Activated CD4-positive, alpha-beta T cell treated with anti-CD3 and anti-CD28 coated beads for 1 hour (primary cell): Measurements from ENCODE around the gene EPHA2.
"Not testable (repeated sequence)": the region's sequence is repeated elsewhere in the genome, so short reads cannot be mapped to it uniquely, and the experiment has no call there.

Source experiments
- DNase-seq: peaks from one replicate; pipeline ENCODE4 v3.0.0-alpha.2; 2020

Gene EPHA2

DNA sequence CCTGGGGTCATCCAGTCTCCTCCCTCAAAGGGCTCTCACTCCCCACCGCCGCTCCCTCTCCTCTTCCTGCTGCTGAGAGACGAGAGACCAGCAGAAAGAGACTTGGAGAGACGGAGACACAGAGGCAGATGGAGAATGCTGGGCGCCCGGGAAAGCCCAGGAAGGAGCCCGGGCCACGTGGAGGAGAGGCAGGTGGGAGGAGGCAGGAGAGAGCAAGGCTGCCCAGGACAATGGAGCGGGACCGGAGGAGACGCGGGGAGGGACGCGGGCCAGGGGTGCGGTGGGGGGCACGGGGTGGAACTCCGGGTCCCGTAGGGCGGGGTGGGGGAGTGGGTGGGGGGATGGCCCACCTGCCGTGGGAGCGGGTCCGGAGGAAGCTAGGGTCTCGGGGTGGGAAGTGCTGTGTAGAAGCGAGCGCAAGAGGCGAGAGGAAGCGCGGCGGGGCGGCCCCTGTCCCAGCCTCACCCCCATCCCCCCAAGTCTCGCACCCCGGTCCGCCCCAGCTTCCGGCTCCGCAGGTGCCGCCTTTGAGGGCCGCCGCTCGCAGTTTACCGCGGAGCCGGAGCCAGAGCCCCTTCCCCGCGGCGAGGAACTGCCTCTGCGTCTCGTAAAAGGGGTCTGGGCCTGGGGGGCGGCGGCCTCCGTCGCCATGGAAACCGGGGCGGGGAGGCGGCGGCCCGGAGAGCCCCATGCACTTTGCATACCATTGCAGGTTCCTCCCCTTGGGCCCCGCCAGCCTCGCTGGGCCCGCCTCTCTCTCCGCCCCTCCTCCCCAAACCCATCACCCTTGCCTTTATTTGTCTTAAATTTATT lies 11.7 kb upstream of the EPHA2 start:
- peak; percentile 51 for DNase-seq

DNA sequence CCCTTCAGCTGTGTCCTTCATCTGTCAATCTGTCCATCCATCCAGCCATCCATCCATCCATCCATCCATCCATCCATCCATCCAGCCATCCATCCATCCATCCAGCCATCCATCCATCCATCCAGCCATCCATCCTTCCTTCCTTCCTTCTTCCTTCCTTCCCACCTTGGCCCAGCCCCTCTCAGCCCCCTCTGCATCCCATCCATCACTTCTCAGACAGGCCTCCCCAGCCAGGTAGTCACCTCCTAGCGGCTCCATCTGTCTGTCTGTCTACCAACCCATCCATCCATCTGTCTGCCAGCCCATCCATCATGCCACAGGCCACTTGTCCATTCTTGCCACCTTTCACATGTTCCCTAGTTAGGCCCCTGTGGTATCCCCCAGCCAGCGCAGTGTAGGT lies 10.2 kb upstream of the EPHA2 start:
- DNase-seq = no peak

DNA sequence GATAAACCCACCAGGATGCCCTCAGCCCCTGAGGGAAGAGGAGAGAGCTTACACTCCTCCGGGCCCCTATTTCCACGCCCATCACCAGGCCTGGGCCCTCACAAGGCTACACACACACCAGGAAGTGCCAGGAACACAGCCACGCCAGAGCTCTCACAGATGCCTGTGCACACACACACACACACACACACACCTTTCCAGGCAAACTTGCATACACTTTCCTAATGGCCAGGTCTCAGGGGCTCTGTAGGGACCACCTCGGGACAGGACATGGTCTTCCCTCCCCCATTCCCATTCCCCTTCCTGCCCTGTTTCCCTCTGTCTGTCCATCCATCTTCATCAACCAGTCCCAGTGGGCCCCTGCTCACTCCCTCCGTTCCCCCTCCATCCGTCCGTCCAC lies 9.7 kb upstream of the EPHA2 start:
- DNase-seq = no peak

DNA sequence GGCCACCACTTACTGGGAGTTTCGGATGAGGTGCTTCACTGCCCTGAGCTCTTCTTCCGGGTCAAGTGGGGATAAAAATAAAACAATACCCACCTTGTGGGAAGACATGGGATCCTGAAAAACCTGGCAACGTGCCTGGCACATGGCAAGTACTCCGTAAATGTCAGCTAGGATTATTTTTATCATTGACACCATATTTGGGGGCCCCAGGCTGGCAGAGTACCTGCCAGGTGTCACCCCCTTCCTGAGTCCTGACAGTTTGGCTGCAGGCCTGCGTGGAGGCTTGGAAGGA lies 9.2 kb upstream of the EPHA2 start:
- DNase-seq = no peak

DNA sequence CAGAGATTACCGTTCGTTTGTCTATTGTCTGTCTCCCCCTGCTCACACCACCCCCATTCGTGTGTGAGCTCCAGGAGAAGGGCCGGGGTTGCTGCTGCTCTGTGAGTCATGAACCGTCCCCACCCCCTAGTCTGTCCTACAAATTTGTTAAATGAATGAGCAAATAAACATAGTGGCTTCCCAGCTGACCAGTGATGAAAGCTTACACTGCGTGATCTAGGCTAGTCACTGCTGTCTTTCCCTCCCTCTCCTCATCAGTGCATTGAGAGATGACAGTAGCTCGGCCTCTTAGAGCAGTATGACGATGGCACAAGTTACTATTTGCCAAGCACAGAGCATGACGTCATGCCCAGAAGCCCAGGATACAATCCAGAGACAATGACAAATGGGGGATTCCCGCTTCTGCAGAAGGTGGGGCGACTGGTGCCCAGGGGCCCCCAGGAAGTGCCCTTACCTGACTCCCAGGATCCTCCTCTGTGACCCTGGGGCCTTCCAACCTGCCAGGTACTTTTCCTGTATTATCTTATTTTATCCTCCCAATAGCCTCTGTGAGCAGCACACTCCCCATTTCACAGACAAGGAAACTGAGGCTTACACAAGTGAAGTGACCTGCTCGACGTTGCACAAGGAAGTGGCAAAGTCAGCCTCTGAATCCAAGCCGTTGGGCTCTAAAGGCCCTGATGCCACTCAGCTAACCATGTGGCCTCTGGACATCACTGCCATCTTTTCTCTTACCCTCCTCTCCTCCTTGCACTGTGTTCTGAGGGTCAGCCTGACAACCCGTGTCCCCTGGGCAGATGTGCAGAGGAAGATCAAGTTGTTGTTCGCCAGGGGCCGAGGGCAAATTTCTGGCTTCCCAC lies 8.6 kb upstream of the EPHA2 start:
- DNase-seq = no peak

DNA sequence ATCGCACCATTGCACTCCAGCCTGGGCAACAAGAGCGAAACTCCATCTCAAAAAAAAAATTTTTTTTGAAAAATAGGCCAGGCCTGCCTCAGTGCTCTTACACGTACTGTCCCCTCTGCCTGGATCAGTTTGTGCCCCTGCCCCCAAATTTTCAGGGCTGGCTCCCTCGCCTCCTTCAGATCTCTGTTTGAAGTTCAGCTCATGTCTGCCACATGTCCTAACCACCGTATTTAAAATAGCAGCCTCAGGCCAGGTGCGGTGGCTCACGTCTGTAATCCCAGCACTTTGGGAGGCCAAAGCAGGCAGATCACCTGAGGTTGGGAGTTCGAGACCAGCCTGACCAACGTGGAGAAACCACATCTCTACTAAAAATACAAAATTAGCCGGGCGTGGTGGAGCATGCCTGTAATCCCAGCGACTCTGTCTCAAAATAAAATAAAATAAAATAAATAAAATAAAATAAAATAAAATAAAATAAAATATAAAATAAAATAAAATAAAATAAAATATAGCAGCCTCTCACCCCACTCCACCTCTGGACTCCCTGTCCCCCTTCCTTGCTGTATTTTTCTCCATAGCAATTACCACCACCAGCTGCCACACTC lies 7.8 kb upstream of the EPHA2 start:
- not testable (repeated sequence) for DNase-seq

DNA sequence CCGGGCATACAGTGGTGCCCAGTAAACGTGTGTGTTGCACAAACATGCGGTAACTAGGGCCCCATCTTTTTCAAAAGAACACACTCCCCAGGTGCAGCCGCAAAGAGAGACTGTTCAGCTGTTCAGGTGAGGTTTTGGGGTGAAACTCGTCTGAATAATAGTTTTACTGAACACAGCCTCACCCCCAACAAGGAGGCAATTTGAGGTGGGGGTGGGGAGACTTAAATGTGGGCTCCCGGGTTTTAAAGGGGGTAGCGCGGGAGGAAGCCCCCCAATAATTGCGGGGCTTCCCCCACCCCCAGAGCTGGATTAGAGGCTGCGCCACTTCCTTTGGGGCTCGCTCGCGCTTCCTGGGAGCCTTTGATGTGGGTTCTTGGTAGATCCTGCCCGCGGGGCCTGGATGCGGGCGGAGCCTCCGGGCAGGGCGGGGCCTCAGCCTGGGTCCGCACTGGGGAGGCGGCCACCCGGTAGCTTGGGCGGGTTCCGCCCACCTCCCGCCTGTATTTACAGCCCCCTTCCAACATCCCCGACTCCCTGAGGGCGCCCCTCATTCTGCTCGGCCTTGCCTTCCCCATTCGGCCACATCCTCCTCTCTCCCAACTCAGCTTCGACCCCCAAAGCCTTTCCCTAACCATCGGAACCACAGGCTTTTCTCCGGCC lies 6.4 kb upstream of the EPHA2 start:
- peak; percentile 39 for DNase-seq

DNA sequence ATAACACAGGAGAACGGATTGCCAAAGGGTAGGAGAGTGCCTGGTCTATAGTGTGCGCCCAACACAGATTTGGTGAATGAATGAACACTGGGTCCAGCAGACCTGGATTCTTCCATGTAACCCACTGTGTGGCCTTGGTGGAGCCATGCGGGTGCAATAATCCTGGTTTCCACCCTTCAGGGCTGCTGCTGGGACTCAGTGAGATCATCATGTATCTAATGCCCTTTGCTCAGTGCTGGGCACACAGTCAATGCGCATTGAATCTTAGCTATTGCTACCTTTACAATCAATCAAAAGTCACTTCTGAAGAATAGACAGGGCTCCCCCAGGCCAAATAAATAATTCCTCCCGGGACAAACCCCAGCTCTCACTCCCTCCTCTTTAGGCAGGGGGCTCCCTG lies 5.8 kb upstream of the EPHA2 start:
- no peak for DNase-seq

DNA sequence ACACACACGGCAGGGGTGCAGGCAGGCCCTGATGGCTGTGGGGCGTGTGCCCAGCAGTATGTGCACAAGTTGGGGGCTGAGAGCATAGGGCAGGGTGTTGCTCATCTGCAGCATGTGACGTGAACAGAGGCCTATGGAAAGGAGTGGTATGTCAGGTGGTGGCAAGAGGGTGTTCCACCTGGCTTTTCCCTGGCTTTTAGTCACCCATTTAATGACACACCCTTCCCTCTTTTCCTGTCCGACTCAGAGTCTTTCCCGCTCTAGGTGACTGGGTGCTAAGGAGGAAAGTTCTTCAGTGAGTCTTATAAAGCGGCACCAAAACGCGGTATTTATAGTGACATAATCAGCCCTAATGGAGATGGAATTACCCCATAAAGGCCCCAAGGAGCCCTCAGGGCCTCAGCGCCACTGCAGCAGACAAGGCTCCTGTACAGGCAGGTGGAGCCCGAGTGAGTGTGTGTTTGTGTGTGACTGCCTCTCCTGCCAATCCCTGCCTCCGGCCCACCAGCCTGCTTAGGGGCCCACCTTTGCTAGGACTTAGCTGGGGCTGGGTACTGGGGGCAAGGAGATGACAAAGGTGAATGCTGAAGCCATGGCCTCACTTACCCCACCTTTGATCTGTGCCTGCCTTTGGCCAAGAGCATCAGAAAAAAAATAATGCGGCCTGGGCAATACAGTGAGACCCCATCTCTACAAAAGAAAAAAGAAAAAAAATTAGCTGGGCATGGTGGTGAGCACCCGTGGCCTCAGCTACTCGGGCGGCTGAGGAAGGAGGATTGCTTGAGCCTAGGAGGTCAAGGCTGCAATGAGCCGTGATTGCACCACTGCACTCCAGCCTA lies 3.3 kb upstream of the EPHA2 start:
- DNase-seq = no peak

DNA sequence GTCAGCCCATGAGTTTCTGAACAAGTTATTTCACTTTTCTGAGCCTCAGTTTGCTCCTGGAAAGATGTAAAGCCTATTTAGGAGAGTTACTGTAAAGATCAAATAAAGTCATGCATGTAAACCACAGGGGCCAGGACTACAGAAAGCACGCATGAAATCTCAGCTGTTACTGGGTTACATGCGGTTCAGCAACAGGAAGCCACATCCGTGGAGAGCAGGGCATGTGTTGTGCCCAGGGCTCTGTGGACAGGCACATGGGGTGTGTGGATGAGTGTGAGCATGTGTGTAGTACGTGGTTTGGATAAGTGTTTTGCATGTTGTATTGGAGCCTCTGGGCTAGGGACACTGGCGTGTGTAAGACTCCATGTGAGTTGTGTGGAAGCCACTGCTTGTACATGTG lies 2.2 kb upstream of the EPHA2 start:
- no peak for DNase-seq

DNA sequence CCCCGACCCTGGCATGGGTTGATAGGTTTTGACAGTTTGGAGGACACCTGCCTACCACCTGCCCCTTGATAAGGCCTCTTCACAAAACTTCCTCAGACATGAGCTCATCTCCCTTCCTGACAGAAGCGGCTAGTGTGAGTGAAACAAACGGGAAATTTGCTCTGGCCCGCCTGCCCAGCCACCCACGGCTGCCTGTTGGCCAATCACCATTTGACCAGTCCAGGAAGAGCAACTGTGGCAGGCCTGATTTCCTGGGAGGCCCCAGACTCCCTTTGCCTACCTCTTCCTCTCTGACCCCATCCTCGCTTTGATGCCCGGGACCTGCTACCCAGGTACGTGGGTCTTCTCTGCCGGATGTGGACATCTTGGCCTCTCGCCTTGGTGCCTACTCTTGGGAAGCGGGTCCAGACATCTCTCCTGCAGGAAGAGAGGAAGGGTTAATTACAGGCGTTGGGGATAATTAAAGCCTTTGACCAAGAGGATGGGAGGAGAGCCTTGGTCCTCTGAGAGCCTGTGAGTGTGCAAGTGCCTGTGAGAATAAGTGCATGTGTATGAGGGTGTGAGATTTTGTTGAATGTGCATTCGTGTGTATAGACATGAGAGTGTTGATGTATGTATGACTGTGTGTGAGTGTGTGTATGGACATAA lies 1.1 kb upstream of the EPHA2 start:
- no peak for DNase-seq

DNA sequence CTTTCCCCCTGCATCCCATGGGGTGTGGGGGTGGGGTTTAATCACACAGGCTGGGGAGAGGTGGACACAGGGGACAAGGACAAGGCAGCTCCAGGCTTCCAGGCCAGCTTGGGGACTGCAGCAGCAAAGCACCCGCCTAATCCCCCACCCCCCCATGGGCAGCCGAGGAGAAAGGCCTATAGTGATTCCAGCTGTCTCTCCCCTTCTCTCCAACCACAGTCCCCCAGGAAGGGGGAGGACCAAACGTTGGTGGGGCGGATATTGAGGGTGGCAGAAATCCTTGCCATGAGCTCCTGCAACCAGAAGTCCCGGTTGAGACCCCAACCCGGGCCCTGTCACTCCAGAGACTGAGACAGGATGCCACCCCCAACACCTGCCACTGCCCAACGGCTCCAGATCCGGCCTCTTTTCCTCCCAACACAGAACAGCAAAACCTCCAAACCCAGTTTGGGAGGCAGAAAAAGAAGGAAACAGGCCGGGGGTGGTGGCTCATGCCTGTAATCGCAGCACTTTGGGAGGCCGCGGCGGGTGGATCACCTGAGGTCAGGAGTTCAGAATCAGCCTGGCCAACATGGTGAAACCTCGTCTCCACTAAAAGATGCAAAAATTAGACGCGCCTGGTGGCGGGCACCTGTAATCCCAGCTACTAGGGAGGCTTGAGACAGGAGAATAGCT lies 1.7 kb downstream of the EPHA2 start:
- no peak for DNase-seq

DNA sequence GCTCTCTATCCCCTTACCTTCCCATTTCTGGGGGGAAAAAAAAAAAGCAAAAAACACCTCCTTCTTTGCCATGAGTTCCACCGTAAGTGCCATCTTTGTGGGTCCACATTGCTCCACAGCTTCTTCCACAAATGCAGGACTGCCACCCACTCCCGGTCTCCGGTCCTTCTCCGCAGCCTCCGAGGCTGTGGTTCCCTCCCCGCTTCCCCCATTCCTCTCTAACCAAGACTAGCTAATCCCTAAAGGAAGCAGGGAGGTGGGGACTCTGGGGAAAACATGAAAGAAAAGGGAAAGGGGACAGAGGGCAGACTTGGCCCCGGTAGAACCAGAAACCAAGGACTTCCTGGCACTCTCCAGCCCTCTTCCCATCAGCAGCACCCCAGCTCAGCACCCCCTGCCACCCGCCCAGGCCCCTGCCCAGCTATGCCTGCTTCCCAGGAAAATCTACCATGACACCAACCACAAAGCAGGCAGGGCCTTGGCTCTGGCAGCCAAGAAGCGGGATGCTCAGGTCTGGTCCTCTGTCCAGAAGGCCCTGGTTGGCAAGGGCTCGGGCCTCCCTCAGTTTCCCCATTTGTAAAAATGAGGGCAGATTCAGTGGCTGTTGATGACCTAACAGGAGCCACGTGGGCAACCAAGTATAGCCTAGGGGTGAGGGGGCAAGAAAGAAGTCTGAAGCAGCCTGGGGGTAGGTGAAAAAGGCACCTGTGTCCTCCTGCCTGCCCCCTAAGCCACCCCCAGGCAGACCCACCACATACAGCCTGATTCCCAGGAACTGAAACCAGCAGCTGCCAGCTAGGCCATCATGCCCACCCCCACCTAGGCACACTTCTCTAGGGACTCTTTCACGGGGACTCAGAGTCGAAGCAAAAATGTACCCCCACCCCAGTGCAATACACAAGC lies 2.5 kb downstream of the EPHA2 start:
- DNase-seq = no peak

DNA sequence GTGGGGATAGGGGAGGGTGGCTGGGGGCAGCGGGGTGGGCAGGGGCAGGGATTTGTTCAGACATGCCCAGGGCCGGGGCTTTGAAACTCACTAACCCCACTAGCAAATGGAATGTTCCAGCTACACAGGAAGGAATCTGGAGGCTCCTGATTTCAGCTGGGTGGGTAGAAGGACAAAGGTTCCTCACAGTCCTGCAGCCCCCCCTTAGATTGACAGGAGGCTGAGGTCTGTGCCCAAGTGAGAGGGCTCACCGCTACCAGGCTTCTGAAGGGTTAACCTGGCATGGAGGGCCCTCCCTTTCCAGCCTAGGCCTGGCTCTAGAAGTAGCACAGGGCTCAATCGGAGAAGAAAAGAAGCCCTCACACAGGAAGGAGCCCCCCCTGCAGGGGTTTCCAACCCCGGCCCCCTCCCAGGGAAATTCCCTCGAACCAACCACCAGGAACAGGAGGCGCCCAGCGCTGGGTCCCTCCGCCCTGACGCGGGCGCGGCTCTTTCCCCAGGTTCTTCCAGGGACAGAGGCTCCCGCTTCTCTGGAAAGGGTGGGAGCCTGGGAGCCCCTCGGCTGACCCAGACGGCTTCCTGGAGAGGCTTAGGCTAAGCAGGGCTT lies 3.3 kb downstream of the EPHA2 start:
- DNase-seq = no peak

DNA sequence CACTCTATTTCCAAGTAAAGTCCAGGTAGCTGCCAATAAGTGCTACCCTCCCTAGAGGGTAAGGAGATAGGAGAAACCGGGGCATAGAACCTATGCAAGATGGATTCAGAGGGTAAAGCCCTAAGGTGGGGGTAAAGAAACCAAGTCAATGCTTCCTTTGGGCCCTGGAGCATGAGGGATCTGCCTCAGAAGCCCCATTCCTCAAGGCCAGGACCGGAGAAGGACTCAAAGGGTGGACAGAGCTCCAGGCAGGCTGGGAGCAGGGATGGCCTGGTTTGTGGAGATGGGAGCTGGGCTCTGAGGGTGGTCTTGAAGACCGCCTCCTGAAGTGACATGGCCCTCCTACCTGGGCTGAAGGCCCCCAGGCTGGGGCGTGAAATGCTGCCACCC lies 3.9 kb downstream of the EPHA2 start:
- DNase-seq = no peak

DNA sequence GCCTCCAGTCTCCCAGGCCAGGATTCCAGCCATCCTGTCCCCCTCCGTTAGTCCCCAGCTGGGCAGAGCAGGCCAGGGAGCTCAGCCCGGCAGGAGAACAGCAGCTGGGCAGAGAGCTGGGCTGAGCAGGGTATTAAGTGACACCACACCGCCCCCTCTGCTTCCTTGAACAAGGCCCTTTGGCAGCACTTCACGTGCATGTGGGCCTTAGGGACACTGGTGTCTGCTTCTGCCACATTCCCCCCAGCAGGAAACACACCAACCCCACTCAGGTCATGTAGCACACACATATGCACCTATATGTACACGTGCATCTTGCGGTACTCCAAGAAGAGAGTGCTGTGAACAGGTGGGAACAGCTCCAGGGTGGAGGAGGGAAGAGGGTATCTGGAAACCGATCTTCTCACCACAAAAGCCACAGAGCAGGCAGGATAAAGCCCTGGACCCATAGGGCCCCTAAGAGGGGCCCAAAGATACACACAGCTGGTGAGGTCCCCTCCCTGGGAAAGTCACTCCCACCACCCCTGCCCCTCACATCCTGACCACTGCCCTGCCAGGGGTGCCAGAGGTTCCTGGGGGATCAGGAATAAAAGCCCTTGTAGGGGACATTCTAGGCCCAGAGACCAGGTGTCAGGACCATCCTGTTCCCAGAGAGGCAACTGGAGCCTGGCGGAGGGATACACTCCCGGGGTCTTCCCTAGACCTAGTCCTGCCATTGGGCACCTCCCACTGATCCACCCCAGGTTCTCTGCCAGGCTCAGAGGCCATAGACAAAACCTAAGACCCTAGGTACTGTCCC lies 4.5 kb downstream of the EPHA2 start:
- DNase-seq = no peak

DNA sequence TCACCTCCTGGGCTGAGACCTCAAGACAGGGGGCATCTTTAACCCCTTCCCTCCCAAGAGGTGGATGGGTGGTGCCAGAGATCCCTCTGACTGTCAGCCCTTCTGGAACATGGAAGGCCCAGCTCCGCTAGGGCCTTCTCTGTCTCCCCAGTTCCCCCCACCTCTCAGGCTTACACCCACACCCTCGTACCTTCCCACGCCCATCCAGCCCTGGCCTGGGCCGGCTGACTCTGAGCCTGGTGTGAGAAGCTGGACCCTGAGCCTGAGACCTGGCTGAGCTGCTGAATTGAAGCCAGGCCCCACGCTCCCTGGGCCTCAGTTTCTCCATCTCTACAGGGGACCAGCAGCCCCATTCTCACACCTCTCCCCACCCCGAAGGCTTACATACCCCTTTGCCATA lies 5.4 kb downstream of the EPHA2 start:
- DNase-seq = no peak

DNA sequence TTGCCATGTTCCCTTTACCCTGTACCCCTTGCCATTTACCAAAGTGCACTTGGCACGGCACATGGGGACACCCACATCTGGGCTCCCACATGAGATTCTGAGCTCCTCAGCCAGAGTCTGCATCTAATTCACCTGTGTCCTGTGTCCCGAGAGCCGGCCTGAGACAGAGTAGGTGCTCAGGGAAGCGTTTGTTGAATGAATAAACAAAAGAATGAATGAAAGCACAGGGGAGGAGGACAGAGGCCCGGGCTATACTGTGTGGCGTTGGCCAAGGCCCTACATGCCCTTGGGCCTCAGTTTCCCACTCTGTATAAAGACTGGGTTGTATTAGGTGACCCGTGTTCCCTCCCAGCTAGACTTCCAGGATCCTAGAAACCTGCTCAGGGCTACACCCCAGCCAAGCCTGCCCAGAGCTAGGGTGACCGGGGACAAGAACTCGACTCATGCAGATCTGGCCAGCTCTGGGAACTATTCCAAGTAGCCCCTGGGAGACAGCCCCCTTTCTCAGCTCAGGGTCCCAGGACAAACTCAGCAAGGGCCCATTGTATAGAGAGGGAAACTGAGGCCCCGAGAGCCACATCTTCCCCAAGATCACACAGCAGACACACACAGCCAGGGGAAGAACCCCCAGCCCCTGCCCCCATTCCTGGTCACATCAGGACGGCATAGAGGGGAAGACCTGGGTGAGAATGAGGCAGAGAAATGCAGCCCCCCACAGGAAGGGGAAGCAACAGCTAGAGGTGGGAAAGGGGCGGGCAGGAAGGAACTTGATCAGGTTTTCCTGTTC lies 6.0 kb downstream of the EPHA2 start:
- DNase-seq = no peak
